Mesothelial cell of epicardium (in vitro differentiated cells): ENCODE measurements around the gene FREM2. TPM values are rescaled to one million over a fixed set of nuclear protein-coding genes. Genes with fewer than 3 reads are reported as not detected.
A peak's percentile ranks its signal among the peaks of the same experiment; 100 is the strongest.

Experiments
- DNase-seq, 2 experiments: peaks; one replicate each; pipeline ENCODE4 v3.0.0; 2021; ENCODE audit warnings: low spot score in 2 of 2; ENCODE audit not compliant: unreplicated experiment in 2 of 2
- H3K27ac Mint-ChIP-seq: 2 replicates; pipeline ENCODE4 v1.8.0; 2021; ENCODE audit warnings: mixed read lengths
- H3K27me3 Mint-ChIP-seq: 2 replicates; pipeline ENCODE4 v1.8.0; 2021; ENCODE audit warnings: low read depth, mixed read lengths
- H3K36me3 Mint-ChIP-seq: 2 replicates; pipeline ENCODE4 v1.8.0; 2021; ENCODE audit warnings: mixed read lengths
- H3K4me1 Mint-ChIP-seq: 2 replicates; pipeline ENCODE4 v1.8.0; 2021; ENCODE audit warnings: mixed read lengths
- H3K4me3 Mint-ChIP-seq: 2 replicates; pipeline ENCODE4 v1.8.0; 2021; ENCODE audit warnings: mild to moderate bottlenecking, moderate library complexity, mixed read lengths
- H3K9me3 Mint-ChIP-seq: 2 replicates; pipeline ENCODE4 v1.8.0; 2021; ENCODE audit warnings: mixed read lengths
- CTCF ChIP-seq: fragments of 200-600 bp; sonication (generic); IDR thresholded peaks from one replicate; pipeline ENCODE4 v1.5.0; 2021; ENCODE audit warnings: antibody characterized with exemption; ENCODE audit not compliant: unreplicated experiment
- total RNA-seq: library from RNA; stranded (reverse); gene quantifications from 3 replicates; pipeline ENCODE4 v1.2.1, GENCODE V29; 2021

Gene FREM2
- total RNA-seq, 1 donor from 2014 or later: 83.5 TPM

DNA sequence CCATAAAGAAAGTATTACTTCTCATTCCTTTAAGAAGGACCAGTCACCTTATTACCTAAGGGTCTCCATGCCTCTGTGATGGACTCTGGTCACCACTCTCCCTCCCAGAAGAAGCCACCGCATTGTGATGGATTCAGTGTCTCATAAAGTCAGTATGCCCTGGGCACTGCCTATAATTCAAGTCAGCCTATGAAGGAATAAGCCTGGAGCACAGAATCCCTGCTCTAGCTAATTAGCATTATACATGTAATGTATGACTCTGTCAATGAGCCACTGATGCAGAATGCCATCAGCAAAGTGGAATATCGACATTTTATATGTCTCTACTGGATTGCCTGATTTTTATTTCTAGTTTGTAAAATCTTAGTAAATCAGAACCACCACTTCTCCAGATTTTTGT, 14.9 kb upstream of the FREM2 start:
- DNase-seq: no peak
- Mint-ChIP-seq H3K4me1 (peaks cover 39% of the 10 kb centered on the region), H3K9me3 (peaks cover 17% of the 10 kb centered on the region), H3K27me3 (no peaks in the 10 kb centered on the region), H3K4me3 (no peak overlapping the region), H3K27ac (no peak overlapping the region), H3K36me3 (no peaks in the 10 kb centered on the region)
- no peak for TF ChIP-seq CTCF

- no peak for DNase-seq
- no peaks in the 10 kb centered on the region for H3K36me3 Mint-ChIP-seq
- peaks cover 29% of the 10 kb centered on the region for H3K4me1 Mint-ChIP-seq
- no peak overlapping the region for H3K4me3 Mint-ChIP-seq
- no peak for TF ChIP-seq CTCF
- no peaks in the 10 kb centered on the region for H3K27me3 Mint-ChIP-seq
- H3K27ac Mint-ChIP-seq: no peak overlapping the region
- peaks cover 10% of the 10 kb centered on the region for H3K9me3 Mint-ChIP-seq
Measured at GRCh38 chr13:38674208-38674607, 12.7 kb upstream of the FREM2 start.

- H3K4me1 Mint-ChIP-seq: peaks cover 31% of the 10 kb centered on the region
- H3K9me3 Mint-ChIP-seq: no peaks in the 10 kb centered on the region
- TF ChIP-seq CTCF: no peak
- no peak overlapping the region for H3K27ac Mint-ChIP-seq
- no peaks in the 10 kb centered on the region for H3K36me3 Mint-ChIP-seq
- no peak overlapping the region for H3K4me3 Mint-ChIP-seq
- no peak for DNase-seq
- no peaks in the 10 kb centered on the region for H3K27me3 Mint-ChIP-seq
Measured at GRCh38 chr13:38680912-38681311, 6.0 kb upstream of the FREM2 start.

DNA sequence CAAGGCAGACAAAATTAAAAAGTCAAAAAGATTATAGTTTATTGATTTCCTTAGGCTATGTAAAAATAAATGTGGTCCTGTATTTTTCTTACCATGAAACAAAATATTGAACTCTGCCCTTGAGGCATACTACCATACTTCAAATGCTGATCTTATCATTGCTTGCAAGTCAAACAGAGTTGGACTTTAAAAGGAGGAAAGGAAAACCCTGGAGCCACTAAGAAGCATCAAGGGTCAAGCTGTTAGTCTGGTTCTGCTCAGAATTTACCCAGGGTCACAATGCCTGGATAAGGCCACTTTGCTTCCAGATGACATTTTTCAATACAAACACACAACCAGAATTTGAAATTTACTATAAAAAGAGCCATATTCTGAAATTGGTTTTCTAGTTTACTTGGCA, 2.2 kb upstream of the FREM2 start:
- Mint-ChIP-seq H3K27ac (peak overlapping the region; percentile 60), H3K9me3 (no peaks in the 10 kb centered on the region), H3K27me3 (peaks cover 1% of the 10 kb centered on the region), H3K36me3 (peaks cover 11% of the 10 kb centered on the region), H3K4me3 (no peak overlapping the region), H3K4me1 (peaks cover 32% of the 10 kb centered on the region)
- no peak for DNase-seq
- TF ChIP-seq CTCF: no peak

DNA sequence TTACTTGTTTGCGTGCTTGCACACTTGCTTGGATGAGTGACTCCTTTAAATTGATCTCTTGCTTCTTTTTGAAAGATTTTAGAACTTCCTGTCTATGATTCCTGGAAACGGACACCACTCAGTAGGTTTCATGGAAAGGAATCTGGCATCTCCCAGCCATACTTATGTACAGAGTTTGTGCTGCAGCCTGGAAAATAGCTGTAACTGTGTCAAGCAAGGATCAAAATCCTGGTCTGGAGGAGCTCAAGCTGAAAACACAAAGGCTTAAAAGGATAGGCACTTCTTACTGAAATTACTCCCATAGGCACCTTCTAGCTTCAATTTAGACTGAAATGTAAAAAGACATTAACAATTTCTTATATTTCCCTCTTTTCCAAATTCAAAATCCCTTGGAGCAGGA, 1.4 kb upstream of the FREM2 start:
- no peak for TF ChIP-seq CTCF
- H3K4me1 Mint-ChIP-seq: peaks cover 30% of the 10 kb centered on the region
- H3K9me3 Mint-ChIP-seq: peaks cover 3% of the 10 kb centered on the region
- peak overlapping the region; percentile 86 for H3K4me3 Mint-ChIP-seq
- H3K36me3 Mint-ChIP-seq: peaks cover 18% of the 10 kb centered on the region
- H3K27me3 Mint-ChIP-seq: peaks cover 1% of the 10 kb centered on the region
- no peak for DNase-seq
- H3K27ac Mint-ChIP-seq: peak overlapping the region; percentile 88

- peaks cover 1% of the 10 kb centered on the region for H3K27me3 Mint-ChIP-seq
- DNase-seq: peak; percentile 45 to 71
- peak overlapping the region; percentile 86 for H3K4me3 Mint-ChIP-seq
- H3K9me3 Mint-ChIP-seq: peaks cover 9% of the 10 kb centered on the region
- H3K36me3 Mint-ChIP-seq: peaks cover 24% of the 10 kb centered on the region
- H3K27ac Mint-ChIP-seq: peak overlapping the region; percentile 88
- H3K4me1 Mint-ChIP-seq: peaks cover 36% of the 10 kb centered on the region
- TF ChIP-seq CTCF: peak; percentile 31
Measured at GRCh38 chr13:38685974-38686576, 802 bp upstream of the FREM2 start.
